ENCODE results near the gene IMMP2L. TPM values are rescaled to one million over a fixed set of nuclear protein-coding genes. Genes with fewer than 3 reads are reported as not detected.

IMMP2L gene
- total RNA-seq, 4 donors from 2014 or later, result 19.0 to 37.2 (median 21.3) TPM

DNA sequence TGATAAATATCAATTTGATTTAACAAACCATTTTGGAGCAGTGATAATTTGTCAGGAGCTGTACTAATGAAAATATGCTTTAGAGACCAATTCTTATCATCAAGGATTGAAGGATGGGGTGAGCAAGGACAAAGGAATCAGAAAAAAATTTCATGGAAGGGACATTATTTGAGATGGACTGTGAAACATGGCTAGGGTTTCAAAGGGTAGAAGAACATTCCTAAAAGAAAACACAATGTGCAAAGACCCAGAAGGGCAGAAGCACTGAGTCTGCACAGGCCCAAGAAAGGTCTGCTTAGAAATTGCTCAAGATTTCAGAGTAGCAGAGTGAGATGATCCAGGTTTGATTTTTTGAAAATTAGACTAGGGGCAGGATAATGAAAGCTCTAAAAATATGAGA lies 296.9 kb downstream of the IMMP2L start:
- TF ChIP-seq, protein P1, sequence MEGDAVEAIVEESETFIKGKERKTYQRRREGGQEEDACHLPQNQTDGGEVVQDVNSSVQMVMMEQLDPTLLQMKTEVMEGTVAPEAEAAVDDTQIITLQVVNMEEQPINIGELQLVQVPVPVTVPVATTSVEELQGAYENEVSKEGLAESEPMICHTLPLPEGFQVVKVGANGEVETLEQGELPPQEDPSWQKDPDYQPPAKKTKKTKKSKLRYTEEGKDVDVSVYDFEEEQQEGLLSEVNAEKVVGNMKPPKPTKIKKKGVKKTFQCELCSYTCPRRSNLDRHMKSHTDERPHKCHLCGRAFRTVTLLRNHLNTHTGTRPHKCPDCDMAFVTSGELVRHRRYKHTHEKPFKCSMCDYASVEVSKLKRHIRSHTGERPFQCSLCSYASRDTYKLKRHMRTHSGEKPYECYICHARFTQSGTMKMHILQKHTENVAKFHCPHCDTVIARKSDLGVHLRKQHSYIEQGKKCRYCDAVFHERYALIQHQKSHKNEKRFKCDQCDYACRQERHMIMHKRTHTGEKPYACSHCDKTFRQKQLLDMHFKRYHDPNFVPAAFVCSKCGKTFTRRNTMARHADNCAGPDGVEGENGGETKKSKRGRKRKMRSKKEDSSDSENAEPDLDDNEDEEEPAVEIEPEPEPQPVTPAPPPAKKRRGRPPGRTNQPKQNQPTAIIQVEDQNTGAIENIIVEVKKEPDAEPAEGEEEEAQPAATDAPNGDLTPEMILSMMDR (IDR thresholded peaks at IDR 0.05; ENCODE audit: low read depth), result no peak

DNA sequence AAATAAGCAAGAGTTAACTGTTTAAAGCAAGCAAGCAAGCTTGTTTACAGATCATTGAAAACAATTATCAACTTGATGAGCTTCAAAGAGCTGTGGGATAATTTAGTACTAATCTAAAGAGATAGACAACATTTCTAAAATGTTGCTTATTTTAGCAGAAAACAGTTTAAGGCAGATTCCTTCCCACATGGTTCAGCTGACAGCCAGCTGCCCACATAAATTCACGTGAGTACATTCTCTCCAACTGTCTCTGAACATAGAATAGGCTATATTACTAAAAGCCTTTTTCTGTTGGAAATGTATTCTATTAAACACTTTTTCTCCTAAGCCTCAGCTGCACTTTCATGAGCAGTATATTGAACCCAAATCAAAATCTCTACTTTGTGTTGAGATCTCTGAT lies 297.3 kb downstream of the IMMP2L start:
- TF ChIP-seq, protein P1 (IDR thresholded peaks at IDR 0.05; ENCODE audit: low read depth), result no peak

DNA sequence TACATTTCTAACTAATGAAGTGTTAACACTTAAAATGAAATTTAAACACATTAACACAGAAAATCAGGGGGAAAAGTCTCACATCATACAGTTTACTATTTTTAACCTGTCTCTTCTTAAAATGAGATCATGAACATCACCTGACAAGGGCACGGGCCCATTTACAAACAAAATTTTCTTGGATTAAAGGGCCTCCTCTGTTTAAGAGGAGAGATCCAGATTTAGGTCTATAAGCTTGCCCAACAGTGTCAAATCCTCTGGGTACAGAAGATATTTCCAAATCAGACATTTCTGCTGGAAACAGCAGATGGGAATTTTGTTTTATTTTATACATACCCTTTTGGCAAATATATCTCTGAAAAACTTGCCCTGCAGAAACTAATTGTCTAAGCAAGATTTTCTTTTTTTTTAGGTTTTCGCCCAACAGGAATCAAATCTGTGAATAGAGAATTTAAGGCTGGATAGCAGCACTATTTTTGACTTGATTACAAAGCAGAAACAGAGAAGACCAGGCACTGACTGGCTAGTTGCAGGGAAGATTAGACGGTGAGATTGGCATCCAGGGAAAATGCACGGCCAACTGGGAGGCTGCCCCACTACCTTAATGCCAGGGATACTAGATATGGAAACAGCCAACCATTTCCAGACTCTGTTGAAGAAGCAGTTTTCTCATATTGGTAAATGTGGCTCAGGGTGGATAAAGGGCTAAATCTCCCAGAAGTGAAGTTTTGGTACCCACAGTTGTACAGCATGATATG lies 298.0 kb downstream of the IMMP2L start:
- TF ChIP-seq, protein P1 (IDR thresholded peaks at IDR 0.05; ENCODE audit: low read depth), result no peak

DNA sequence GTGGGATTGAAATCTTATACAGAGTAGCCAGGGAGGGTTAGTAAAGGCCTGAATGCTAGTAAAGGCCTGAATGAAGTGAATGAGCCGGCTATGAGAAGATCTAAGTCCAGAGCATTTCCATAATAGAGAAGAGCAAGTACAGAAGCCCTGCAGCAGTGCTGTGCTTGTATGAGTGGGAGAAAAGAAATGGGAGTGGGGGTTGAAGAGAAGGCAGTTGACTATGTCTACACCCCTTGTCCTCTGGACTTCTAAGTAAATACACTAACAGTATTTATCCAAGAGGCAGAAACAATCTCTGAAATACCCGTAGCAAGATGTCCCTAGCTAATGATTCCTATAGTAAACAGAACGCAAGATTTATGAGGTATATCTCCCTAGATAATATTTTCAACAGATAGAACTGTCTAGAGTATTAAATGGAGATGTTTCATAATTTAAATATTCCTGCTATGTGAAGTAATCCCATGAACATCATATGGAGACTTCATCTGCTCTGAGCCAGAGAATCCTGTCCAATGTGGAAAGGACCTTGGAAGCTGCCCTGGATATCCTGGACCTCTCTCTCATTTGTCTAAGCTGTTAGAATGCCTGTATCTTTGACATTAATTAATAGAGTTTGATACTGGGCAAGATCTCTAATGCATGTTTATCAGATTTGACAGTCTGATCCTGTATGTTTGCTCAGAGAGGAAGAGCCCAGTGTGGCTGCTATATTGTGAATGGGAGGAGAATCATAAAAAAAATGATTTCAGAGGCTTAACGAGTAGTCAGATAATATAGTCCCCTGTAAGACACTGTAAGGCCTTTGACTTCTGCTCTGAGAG lies 299.8 kb downstream of the IMMP2L start:
- TF ChIP-seq, protein P1 (IDR thresholded peaks at IDR 0.05; ENCODE audit: low read depth), result no peak

DNA sequence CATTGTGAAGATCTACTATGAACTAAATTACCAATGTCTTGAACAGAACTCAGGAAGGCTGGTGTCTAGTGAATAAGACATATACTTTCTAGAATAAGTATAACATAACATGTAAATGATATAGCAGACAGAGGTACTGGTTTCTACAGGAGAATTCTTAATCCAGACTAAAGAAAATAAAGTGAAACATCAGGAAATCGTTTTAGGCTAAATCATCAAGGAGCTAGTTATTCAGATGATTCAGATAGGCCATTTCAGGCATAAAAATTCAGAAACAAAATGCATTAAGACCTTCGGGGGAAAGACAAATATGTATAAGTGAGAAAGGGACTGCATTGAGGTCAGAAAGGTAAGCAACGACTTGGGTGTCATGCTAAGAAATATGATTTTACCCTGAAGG lies 300.8 kb downstream of the IMMP2L start:
- TF ChIP-seq, protein P1 (IDR thresholded peaks at IDR 0.05; ENCODE audit: low read depth), result no peak

DNA sequence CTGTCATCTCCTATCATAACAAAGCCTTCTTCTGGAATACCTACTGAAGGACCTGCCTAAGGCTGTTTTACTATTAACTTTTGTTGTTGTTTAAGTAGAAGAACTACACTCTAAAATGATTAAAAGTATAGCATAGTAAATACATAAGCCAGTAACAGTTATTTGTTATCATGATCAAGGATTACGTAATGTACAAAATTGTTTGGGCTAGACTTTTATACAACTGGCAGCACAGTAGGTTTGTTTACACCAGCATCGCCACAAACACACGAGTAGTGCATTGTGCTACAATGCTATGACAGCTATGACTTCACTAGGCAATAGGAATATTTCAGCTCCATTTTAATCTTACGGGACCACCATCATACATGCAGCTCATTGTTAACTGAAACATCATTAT lies 302.3 kb downstream of the IMMP2L start:
- TF ChIP-seq, protein P1 (IDR thresholded peaks at IDR 0.05; ENCODE audit: low read depth), result no peak

DNA sequence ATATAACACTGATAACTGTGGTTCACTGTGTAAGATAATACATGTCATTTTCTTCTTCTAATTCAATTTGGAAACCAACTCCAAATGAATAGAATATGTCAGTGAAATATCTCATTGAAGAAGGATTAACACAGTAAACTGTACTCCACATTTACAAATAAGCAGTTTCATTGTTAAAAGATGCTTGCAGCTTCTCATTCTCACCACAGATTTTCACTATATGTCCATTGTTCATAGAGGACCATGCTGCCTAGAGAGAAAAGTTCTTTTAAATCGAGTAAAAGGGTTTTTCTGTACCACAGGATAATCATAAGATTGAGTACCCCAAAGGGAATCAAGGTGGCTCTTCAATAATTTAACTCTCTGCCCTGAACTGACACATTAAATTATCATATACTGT lies 305.9 kb downstream of the IMMP2L start:
- TF ChIP-seq, protein P1 (IDR thresholded peaks at IDR 0.05; ENCODE audit: low read depth), result no peak

All from subcutaneous adipose tissue (tissue), 4 donors.